ENCODE measurements around the gene PTGIS.

PTGIS gene

GRCh38 chr20:49462626-49463025 lies 105.3 kb downstream of the PTGIS start:
- DNase-seq, result no peak

- no peak for DNase-seq
Measured at GRCh38 chr20:49461894-49462620, 105.9 kb downstream of the PTGIS start.

- DNase-seq, result peak in 1 of 2 experiments; percentile 29
Measured at GRCh38 chr20:49460916-49461315, 107.0 kb downstream of the PTGIS start.

GRCh38 chr20:49460131-49460530 lies 107.8 kb downstream of the PTGIS start:
- DNase-seq, result no peak

- DNase-seq, result no peak
Measured at GRCh38 chr20:49459684-49460083, 108.3 kb downstream of the PTGIS start.

GRCh38 chr20:49457444-49457843 lies 110.5 kb downstream of the PTGIS start:
- DNase-seq, result no peak

- DNase-seq, result no peak
Measured at GRCh38 chr20:49456646-49457045, 111.3 kb downstream of the PTGIS start.

GRCh38 chr20:49455691-49456090 lies 112.2 kb downstream of the PTGIS start:
- no peak for DNase-seq

Data from NCI-H2081 (cell line).